Kidney tubule cell (primary cell): ENCODE results near the gene NR1D2.

Experiments used
- DNase-seq: peaks from one replicate; pipeline ENCODE4 v3.0.0-alpha.2; 2018; ENCODE audit warnings: low spot score

The NR1D2 gene

GRCh38 chr3:23966328-23966727 is 21.2 kb downstream of the NR1D2 start:
- no peak for DNase-seq

GRCh38 chr3:23968463-23969184 is 23.5 kb downstream of the NR1D2 start:
- DNase-seq = peak; percentile 47

- DNase-seq = no peak
These were observed 24.3 kb downstream of the NR1D2 start for GRCh38 chr3:23969393-23969792.

GRCh38 chr3:23971684-23972083 is 26.6 kb downstream of the NR1D2 start:
- DNase-seq = no peak

- DNase-seq = no peak
These were observed 31.5 kb downstream of the NR1D2 start for GRCh38 chr3:23976555-23976954.

GRCh38 chr3:23979569-23979968 is 34.5 kb downstream of the NR1D2 start:
- DNase-seq = no peak

- no peak for DNase-seq
These were observed 36.0 kb downstream of the NR1D2 start for GRCh38 chr3:23981136-23981535.

- DNase-seq = no peak
These were observed 36.9 kb downstream of the NR1D2 start for GRCh38 chr3:23981955-23982354.

GRCh38 chr3:23984934-23985333 is 39.8 kb downstream of the NR1D2 start:
- no peak for DNase-seq

- no peak for DNase-seq
These were observed 40.9 kb downstream of the NR1D2 start for GRCh38 chr3:23985747-23986544.

- DNase-seq = no peak
These were observed 42.3 kb downstream of the NR1D2 start for GRCh38 chr3:23987356-23987755.

- no peak for DNase-seq
These were observed 46.2 kb downstream of the NR1D2 start for GRCh38 chr3:23991306-23991682.

- no peak for DNase-seq
These were observed 46.9 kb downstream of the NR1D2 start for GRCh38 chr3:23991683-23992628.

- no peak for DNase-seq
These were observed 48.6 kb downstream of the NR1D2 start for GRCh38 chr3:23993556-23994243.

- DNase-seq = no peak
These were observed 49.1 kb downstream of the NR1D2 start for GRCh38 chr3:23994244-23994569.

GRCh38 chr3:23995219-23995618 is 50.1 kb downstream of the NR1D2 start:
- DNase-seq = no peak

GRCh38 chr3:23996095-23996524 is 51.0 kb downstream of the NR1D2 start:
- no peak for DNase-seq

GRCh38 chr3:23999012-23999641 is 54.0 kb downstream of the NR1D2 start:
- peak; percentile 66 for DNase-seq

- DNase-seq = no peak
These were observed 57.0 kb downstream of the NR1D2 start for GRCh38 chr3:24002129-24002528.

GRCh38 chr3:24003466-24003865 is 58.4 kb downstream of the NR1D2 start:
- DNase-seq = no peak

GRCh38 chr3:24004171-24004938 is 59.3 kb downstream of the NR1D2 start:
- DNase-seq = peak; percentile 43
